ENCODE data around the gene SLC8A3.

GRCh38 chr14:70177081-70177800 lies 11.5 kb downstream of the SLC8A3 start:
- no peak for TF ChIP-seq CTCF (IDR thresholded peaks at IDR 0.05)
- TF ChIP-seq POLR2A (IDR thresholded peaks at IDR 0.05) = no peak
